Adrenal gland (tissue), 12 donors: ENCODE measurements around the gene HOMER2. TPM values are rescaled to one million over a fixed set of nuclear protein-coding genes. Genes with fewer than 3 reads are reported as not detected.

Experiments
- DNase-seq, 7 donors: peaks; one replicate each; pipeline ENCODE4 v3.0.0-alpha.2; 2019 to 2020
- H3K27ac ChIP-seq, 5 donors: fragments of 200-600 bp; sonication (generic) in 4 of 5; 1 replicate in 3 of 5; 2 replicates in 2 of 5; pipeline versions ENCODE4 v1.5.1 to v1.8.0; 2016 to 2020; ENCODE audit warnings: mild to moderate bottlenecking in 1 of 5
- H3K27me3 ChIP-seq: fragments of 200-600 bp; 2 replicates; pipeline ENCODE4 v1.8.0; 2021
- H3K36me3 ChIP-seq, 2 donors: fragments of 200-600 bp; replicated peaks in 1 of 2; 1 replicate in 1 of 2; 2 replicates in 1 of 2; pipeline versions ENCODE4 v1.5.1 to v1.8.0; 2018 to 2022
- H3K4me1 ChIP-seq, 2 donors: fragments of 200-600 bp; replicated peaks in 1 of 2; 1 replicate in 1 of 2; 2 replicates in 1 of 2; pipeline versions ENCODE4 v1.5.1 to v1.8.0; 2018 to 2021
- H3K4me3 ChIP-seq, 4 donors: fragments of 200-600 bp; sonication (generic) in 3 of 4; one replicate each; pipeline ENCODE4 v1.5.1; 2016 to 2018
- H3K9me3 ChIP-seq, 3 donors: fragments of 200-600 bp; sonication (generic) in 1 of 3; replicated peaks in 1 of 3; 1 replicate in 2 of 3; 2 replicates in 1 of 3; pipeline versions ENCODE4 v1.5.1 to v1.8.0; 2016 to 2021
- POLR2A ChIP-seq, 2 donors: fragments of 450-650 bp; IDR thresholded peaks; one replicate each; pipeline ENCODE4 v1.6.1; 2017; ENCODE audit warnings: antibody characterized with exemption in 2 of 2, mild to moderate bottlenecking in 2 of 2, moderate library complexity in 1 of 2
- WGBS, 4 donors: extraction: QIAGEN DNeasy Blood & Tissue Kit in 2 of 4; methylation state at CpG; one replicate each; pipeline versions ENCODE4 v1.1.5 to v1.1.7; 2013 to 2017; 5-methylcytosine and 5-hydroxymethylcytosine counted together
- intact Hi-C, 2 donors: fragments of 100-400 bp; cut with DNase I; formaldehyde crosslinking; loops; one replicate each; pipeline versions ENCODE4 v1.14.1 to v1.15.0; 2022 to 2023
- polyA plus RNA-seq, 3 donors: library from polyadenylated mRNA; stranded (reverse); fragments of 200-250 nt in 2 of 3; fragments of 350-450 nt in 1 of 3; fragmentation: Illumina TruSeq in 1 of 3; extraction: RNeasy Lipid Tissue Mini Kit (QIAGEN cat#74804) in 1 of 3; gene quantifications; one replicate each; pipeline ENCODE4 v1.2.3, GENCODE V29; 2013 to 2014
- total RNA-seq, 9 donors: library from RNA; depleted of rRNA in 4 of 9; stranded (reverse); fragments of >200 nt in 4 of 9; fragments of 120-200 nt in 1 of 9; fragmentation: NEBNext Ultra II Directional in 1 of 9; extraction: Animal tissue kit (Norgen Biotek cat#: 25700) in 1 of 9; gene quantifications; one replicate each; pipeline versions ENCODE4 v1.1.0 to v1.2.4, GENCODE V29; 2013 to 2023
- TF ChIP-seq, protein P1 (sequence below), 6 experiments: fragments of 450-650 bp in 4 of 6; fragments of 200-600 bp in 2 of 6; sonication (generic) in 1 of 6; IDR thresholded peaks; 1 replicate in 5 of 6; 2 replicates in 1 of 6; pipeline versions ENCODE4 v1.5.1 to v1.8.0; 2016 to 2021; ENCODE audit warnings: antibody characterized with exemption in 6 of 6, mild to moderate bottlenecking in 2 of 6, moderate library complexity in 1 of 6
- donor health status: healthy with polysubstance abuse.
- donor health status: Bipolar disorder and iron deficiency.
- donor health status: DM: yes; HTN: yes; CAD: no.
- donor health status: DM: no; HTN: no; CAD: no.
- donor health status: DM: no; HTN: no; CAD: no.
- donor health status: DM: yes; HTN: yes; CAD: no.

HOMER2 gene
- total and polyA plus RNA-seq, 12 donors, result 6.5 to 43.1 (median 23.4) TPM

DNA sequence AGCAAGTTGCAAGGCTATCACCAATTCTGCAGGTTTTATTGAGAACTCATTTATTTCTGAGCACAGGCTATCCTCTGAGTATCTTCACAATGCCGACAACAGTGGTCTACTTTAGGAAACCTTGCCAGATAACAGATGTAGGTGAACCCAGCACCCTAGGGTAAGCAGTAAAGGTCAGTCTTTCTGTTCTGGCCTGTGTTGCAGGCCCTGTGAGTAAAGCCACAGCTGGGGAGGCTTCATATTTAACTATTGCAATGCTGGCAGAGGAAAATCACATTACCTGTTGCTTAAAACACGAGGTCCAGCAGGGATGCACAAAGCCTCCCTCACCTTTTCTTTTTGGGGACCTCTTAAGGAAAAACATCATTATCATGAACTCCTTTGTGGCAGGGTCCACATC lies 87.6 kb downstream of the HOMER2 start:
- no peak for DNase-seq
- WGBS, 4 donors, result 88 to 95% (median 92%) methylated on average over 2 of the region's 2 CpGs

DNA sequence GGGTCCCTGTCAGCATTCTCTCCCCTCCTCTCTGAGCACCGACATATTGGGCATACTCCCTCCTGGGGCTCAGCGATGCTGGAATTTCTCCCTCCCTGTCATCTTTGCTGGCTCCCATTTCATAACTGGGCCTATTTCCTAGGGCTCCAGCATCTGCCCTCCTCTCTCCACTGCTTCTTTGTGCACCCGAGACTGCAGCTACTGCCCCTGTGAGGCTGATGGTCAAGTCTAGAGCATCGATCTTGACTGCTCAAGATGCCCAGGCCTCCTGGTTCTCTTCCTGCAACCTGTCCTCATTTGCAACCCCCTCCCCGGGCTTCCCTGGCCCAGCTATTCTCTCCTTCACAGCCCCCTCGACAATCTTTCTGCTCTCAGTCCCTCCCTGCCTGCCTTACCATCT lies 89.6 kb downstream of the HOMER2 start:
- Histone ChIP-seq H3K27ac (no peak overlapping the region), H3K9me3 (no peaks in the 10 kb centered on the region), H3K4me1 (no peaks in the 10 kb centered on the region), H3K36me3 (no peaks in the 10 kb centered on the region), H3K4me3 (no peak overlapping the region), H3K27me3 (no peaks in the 10 kb centered on the region)
- TF ChIP-seq POLR2A (IDR thresholded peaks at IDR 0.05), result no peak
- TF ChIP-seq, protein P1, sequence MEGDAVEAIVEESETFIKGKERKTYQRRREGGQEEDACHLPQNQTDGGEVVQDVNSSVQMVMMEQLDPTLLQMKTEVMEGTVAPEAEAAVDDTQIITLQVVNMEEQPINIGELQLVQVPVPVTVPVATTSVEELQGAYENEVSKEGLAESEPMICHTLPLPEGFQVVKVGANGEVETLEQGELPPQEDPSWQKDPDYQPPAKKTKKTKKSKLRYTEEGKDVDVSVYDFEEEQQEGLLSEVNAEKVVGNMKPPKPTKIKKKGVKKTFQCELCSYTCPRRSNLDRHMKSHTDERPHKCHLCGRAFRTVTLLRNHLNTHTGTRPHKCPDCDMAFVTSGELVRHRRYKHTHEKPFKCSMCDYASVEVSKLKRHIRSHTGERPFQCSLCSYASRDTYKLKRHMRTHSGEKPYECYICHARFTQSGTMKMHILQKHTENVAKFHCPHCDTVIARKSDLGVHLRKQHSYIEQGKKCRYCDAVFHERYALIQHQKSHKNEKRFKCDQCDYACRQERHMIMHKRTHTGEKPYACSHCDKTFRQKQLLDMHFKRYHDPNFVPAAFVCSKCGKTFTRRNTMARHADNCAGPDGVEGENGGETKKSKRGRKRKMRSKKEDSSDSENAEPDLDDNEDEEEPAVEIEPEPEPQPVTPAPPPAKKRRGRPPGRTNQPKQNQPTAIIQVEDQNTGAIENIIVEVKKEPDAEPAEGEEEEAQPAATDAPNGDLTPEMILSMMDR (IDR thresholded peaks at IDR 0.05), result no peak
- intact Hi-C loops, result no loop called here
- 87 to 90% (median 89%) methylated on average over 6 of the region's 6 CpGs for WGBS, 4 donors
- DNase-seq, result peak in 1 of 7 donors; percentile 1

More for the DNA sequence above, 87.6 kb downstream of the HOMER2 start:
- H3K27me3 ChIP-seq, result no peaks in the 10 kb centered on the region
- no peaks in the 10 kb centered on the region for H3K4me1 ChIP-seq
- TF ChIP-seq, protein P1 (IDR thresholded peaks at IDR 0.05), result no peak
- TF ChIP-seq POLR2A (IDR thresholded peaks at IDR 0.05), result no peak
- intact Hi-C loops, result no loop called here
- H3K36me3 ChIP-seq, result no peaks in the 10 kb centered on the region
- H3K4me3 ChIP-seq, result no peak overlapping the region
- H3K27ac ChIP-seq, result no peak overlapping the region
- no peaks in the 10 kb centered on the region for H3K9me3 ChIP-seq

GRCh38 chr15:82858932-82859331 lies 93.6 kb downstream of the HOMER2 start:
- DNase-seq, result peak in 1 of 7 donors; percentile 10

GRCh38 chr15:82856397-82857170 lies 95.9 kb downstream of the HOMER2 start:
- DNase-seq, result peak in 5 of 7 donors; percentile 46 to 65 (median 58)
- Histone ChIP-seq H3K27ac (peak overlapping the region in 3 of 5 donors; percentile 61 to 67 (median 66)), H3K36me3 (no peaks in the 10 kb centered on the region), H3K9me3 (no peaks in the 10 kb centered on the region), H3K4me3 (no peak overlapping the region), H3K27me3 (no peaks in the 10 kb centered on the region), H3K4me1 (peaks cover 5 to 13% of the 10 kb centered on the region in 2 donors)
- TF ChIP-seq, protein P1 (IDR thresholded peaks at IDR 0.05), result no peak
- peak in 1 of 2 donors; percentile 24 for TF ChIP-seq POLR2A (IDR thresholded peaks at IDR 0.05)
- intact Hi-C loops, result no loop called here
- 75 to 81% (median 76%) methylated on average over 10 of the region's 10 CpGs for WGBS, 4 donors

More at GRCh38 chr15:82858932-82859331, 93.6 kb downstream of the HOMER2 start:
- TF ChIP-seq POLR2A (IDR thresholded peaks at IDR 0.05), result no peak
- TF ChIP-seq, protein P1 (IDR thresholded peaks at IDR 0.05), result no peak
- H3K27me3 ChIP-seq, result no peaks in the 10 kb centered on the region
- intact Hi-C loops, result no loop called here
- no peak overlapping the region for H3K27ac ChIP-seq
- H3K4me1 ChIP-seq, result peaks cover 5 to 13% of the 10 kb centered on the region in 2 donors
- no peak overlapping the region for H3K4me3 ChIP-seq
- WGBS, 4 donors, result 92 to 98% (median 95%) methylated on average over 11 of the region's 11 CpGs
- no peaks in the 10 kb centered on the region for H3K9me3 ChIP-seq
- H3K36me3 ChIP-seq, result no peaks in the 10 kb centered on the region
